Right cardiac atrium (tissue), 5 donors: Measurements from ENCODE around the gene IP6K1. TPM values are rescaled to one million over a fixed set of nuclear protein-coding genes. Genes with fewer than 3 reads are reported as not detected.

Source experiments
- ATAC-seq, 2 donors: fragments of 200-7000 bp; cut with Tn5 transposase; one replicate each; pipeline versions ENCODE4 v1.8.0 to v1.9.1; 2020; ENCODE audit warnings: moderate library complexity in 2 of 2, mild to moderate bottlenecking in 1 of 2
- DNase-seq, 3 donors: peaks; one replicate each; pipeline ENCODE4 v3.0.0-alpha.2; 2020
- H3K27ac ChIP-seq: one replicate; pipeline ENCODE4 v1.5.1; 2013; ENCODE audit warnings: mild to moderate bottlenecking, low read length, control low read depth, moderate library complexity
- H3K27me3 ChIP-seq: one replicate; pipeline ENCODE4 v1.6.1; 2013; ENCODE audit not compliant: control insufficient read depth, insufficient read depth
- H3K4me1 ChIP-seq: one replicate; pipeline ENCODE4 v1.6.1; 2013; ENCODE audit warnings: low read length; ENCODE audit not compliant: control insufficient read depth, insufficient read depth
- H3K4me3 ChIP-seq: one replicate; pipeline ENCODE4 v1.5.1; 2013; ENCODE audit warnings: low read length, control low read depth
- H3K9me3 ChIP-seq: one replicate; pipeline ENCODE4 v1.6.1; 2013; ENCODE audit warnings: low read length; ENCODE audit not compliant: control insufficient read depth
- whole genome bisulfite sequencing: extraction: QIAGEN DNeasy Blood & Tissue Kit; methylation state at CpG from one replicate; pipeline ENCODE4 v1.1.7; 2013; 5-methylcytosine and 5-hydroxymethylcytosine counted together
- intact Hi-C, 4 donors: fragments of 100-400 bp; cut with DNase I; formaldehyde crosslinking; loops; one replicate each; pipeline versions ENCODE4 v1.11.0 to v1.14.0; 2022 to 2023
- polyA plus RNA-seq: library from polyadenylated mRNA; stranded (reverse); fragments of 200-250 nt; gene quantifications from one replicate; pipeline ENCODE4 v1.2.3, GENCODE V29; 2013
- total RNA-seq, 4 donors: library from RNA; stranded (reverse); fragmentation: NEBNext Ultra II Directional; extraction: Animal tissue kit (Norgen Biotek cat#: 25700); gene quantifications; one replicate each; pipeline ENCODE4 v1.2.1, GENCODE V29; 2021
- donor health status: healthy with polysubstance abuse.
- donor health status: DM: no; HTN: yes; CAD: no.
- donor health status: DM: no; HTN: no; CAD: no.
- donor health status: DM: no; HTN: yes; CAD: no; lungs with severe emphysema.
- donor health status: DM: yes; HTN: yes; CAD: no.

The IP6K1 gene
- total and polyA plus RNA-seq, 5 donors = 14.6 to 24.0 (median 21.5) TPM

DNA sequence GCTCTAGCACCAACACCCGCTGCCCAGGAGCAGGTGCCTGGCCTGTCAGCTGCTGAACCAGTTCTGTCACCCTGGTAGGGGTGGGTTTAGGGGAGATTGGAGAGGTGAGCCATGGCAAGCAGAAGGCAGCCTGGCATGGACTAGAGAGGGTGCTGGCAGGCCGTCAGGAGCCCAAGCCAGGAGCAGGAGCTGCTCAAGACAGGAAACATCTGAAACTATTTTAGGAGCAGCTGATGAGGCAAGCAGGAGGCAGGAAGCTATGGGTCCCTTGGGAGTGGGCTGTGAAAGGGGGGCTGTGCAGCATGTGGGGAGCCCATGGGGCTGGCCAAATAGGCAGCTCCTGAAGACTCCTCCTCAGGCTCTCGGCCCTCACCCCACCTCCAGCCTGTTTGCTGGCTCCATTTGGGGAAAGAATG is 19.0 kb upstream of the IP6K1 start:
- peaks cover 33% of the 10 kb centered on the region for H3K4me1 ChIP-seq
- ATAC-seq (peak; percentile 68), DNase-seq (peak; percentile 87 to 94 (median 94))
- no peaks in the 10 kb centered on the region for H3K9me3 ChIP-seq
- H3K4me3 ChIP-seq = no peak overlapping the region
- 5% methylated on average over 3 of the region's 3 CpGs for WGBS
- intact Hi-C loops = loop anchor here in 2 of 4 donors (2.0 to 10.0 kb wide), 2 partner anchors 33 to 99 kb away; partner anchors contain the start of gene MST1R (in 1 of the 2)
- H3K27ac ChIP-seq = peak overlapping the region; percentile 31
- no peaks in the 10 kb centered on the region for H3K27me3 ChIP-seq

DNA sequence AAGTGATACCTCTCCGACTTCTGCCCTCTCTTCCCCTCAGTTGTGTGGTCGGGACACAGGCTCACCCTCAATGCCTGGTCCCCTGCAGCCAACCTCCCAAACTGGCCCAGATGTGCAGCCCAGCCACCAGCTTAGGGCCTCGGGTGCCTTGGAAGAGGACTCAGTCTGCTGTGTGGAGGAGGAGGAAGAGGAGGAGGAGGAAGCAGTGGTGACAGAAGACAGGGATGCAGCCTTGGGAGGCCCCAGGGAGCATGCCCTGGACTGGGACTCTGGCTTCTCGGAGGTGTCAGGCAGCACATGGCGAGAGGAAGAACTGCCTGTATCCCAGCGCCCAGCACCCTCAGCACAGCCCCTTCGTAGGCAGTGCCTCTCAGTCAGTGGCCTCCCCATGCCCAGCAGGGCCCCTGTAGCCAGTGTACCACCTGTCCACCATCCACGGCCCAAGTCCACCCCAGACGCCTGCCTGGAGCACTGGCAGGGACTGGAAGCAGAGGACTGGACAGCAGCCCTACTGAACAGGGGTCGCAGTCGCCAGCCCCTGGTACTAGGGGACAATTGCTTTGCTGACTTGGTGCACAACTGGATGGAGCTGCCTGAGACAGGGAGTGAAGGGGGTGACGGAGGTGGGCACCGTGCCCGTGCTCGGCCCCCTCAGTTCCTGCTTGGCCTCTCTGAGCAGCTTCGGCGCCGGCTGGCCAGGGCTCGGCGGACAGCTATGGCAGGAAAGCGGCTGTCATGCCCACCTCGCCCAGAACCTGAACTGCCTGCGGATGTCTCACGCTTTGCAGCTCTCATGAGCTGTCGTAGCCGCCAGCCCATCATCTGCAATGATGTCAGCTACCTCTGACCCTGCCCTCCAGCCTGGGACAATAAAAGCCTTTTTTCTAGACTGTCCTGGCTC is 18.0 kb upstream of the IP6K1 start:
- Histone ChIP-seq H3K27me3 (no peaks in the 10 kb centered on the region), H3K4me3 (peak overlapping the region; percentile 49), H3K4me1 (peaks cover 33% of the 10 kb centered on the region), H3K27ac (peak overlapping the region; percentile 31), H3K9me3 (no peaks in the 10 kb centered on the region)
- intact Hi-C loops = loop anchor here in 3 of 4 donors (2.0 to 10.0 kb wide), 5 partner anchors 33 to 100 kb away; partner anchors contain the start of gene MST1R (in 2 of the 3)
- 33% methylated on average over 26 of the region's 26 CpGs for WGBS
- ATAC-seq (no peak), DNase-seq (peak in 2 of 3 donors; percentile 75 to 81)

DNA sequence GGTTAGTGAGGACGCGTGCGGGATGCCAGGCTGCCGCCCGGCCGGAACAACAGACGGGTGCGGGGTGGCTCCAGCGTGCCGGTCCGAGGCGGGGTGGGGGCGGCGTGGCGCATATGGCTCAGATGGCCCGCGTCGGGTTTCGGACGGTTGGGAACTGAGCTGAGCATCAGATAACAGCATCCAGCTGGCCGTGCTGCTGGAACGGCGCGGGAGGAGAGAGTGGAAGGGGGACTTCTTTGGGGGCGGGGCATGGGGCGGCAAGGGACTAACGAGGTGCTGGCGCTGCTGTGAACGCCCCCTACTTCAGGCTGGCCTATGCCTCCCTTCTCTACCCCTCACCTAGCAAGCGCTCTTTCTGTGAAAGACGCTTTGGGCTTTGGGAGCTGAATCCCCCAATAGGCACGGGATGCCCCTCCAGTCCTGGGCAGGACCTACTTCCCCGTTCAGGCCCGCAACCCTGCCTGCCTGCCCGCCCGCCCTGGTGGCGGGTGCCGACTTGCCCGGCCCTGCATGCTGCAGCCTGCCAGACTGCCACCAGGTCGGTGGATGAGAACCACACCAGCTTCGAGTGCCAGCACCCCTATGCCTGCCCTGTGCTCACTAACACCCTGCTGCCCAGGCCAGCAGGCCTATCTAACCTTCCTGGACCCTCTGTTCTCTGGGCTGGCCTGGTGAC is 17.3 kb upstream of the IP6K1 start:
- peak in 2 of 3 donors; percentile 65 to 72 for DNase-seq
- WGBS = 3% methylated on average over 41 of the region's 41 CpGs
- Histone ChIP-seq H3K4me1 (peaks cover 33% of the 10 kb centered on the region), H3K4me3 (peak overlapping the region; percentile 49), H3K9me3 (no peaks in the 10 kb centered on the region), H3K27me3 (no peaks in the 10 kb centered on the region), H3K27ac (peak overlapping the region; percentile 79)
- intact Hi-C loops = loop anchor here in 3 of 4 donors (2.0 to 10.0 kb wide), 5 partner anchors 34 to 101 kb away; partner anchors contain the start of gene MST1R (in 2 of the 3)
- peak; percentile 1 to 2 for ATAC-seq

DNA sequence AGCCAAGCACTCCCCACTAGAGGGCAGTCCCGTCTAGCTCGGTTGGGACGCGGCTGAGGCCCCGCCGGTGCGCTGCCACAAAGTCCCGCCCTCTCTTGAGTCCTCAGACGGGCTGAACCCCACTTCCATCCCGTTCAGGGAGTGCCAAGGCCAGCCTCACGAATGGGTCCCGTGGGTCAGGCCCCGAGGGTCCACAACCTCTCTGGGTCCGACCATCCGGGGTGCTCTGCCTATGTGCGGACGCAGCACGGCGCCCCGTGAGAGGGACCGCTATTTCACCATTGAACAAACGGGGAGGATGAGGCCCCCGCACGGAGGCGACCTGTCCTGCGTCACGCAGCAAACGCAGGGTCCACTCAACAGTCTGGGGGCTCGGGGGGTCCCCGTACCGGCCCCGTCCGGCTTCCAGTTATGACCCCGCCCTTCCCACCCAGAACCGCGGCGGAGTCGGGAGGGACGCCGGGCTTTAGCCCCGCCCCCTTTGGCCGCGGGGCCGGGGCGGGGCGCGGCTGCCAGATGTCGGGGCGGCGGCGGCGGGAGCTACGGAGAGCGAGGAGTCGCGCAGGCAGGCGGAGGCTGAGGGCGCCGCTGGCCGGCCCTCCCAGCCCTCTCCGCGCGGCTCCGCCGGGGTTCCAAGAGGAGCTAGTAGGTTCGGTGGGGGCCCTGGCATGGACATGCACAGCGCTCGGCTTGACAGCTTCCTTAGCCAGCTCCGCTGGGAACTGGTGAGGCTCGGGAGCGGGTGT is 16.6 kb upstream of the IP6K1 start, which contains the start of gene INKA1:
INKA1 (plus strand) TSS at position 543 of the 746 bp plus-strand sequence; CDS start at position 675, 132 bp downstream.
- DNase-seq (peak; percentile 91 to 96 (median 95)), ATAC-seq (peak; percentile 82 to 84)
- peak within 1 kb of the TSS; percentile 79 for H3K27ac ChIP-seq
- H3K27me3 ChIP-seq = no peaks in the 10 kb centered on the region
- WGBS = under 1% methylated on average over 71 of the region's 71 CpGs
- peaks cover 33% of the 10 kb centered on the region for H3K4me1 ChIP-seq
- intact Hi-C loops = loop anchor here in 3 of 4 donors (1.0 to 10.0 kb wide), 5 partner anchors 34 to 102 kb away; partner anchors contain the start of gene MST1R (in 2 of the 3)
- H3K9me3 ChIP-seq = no peaks in the 10 kb centered on the region
- peak within 1 kb of the TSS; percentile 49 for H3K4me3 ChIP-seq

DNA sequence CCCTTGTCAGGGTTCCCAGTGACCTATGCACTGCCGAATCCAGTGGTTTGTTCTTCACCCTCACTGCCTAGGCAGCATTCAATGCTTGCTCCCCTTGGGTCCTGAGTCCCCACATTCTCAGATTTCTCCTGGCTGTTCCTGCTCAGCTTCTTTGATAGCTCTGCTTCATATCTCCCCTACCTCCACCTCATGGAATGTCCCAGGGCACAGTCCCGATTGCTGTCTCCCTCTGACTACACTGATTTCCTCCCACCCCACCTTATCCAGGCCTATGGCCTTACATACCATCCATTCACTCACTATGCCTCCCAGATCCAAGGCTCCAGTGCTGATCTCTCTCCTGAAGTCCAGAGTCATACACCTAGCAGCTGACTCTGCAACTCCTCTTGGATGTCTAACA is 14.8 kb upstream of the IP6K1 start:
- ATAC-seq = no peak
- no peak overlapping the region for H3K27ac ChIP-seq
- WGBS = 86% methylated on average over 2 of the region's 2 CpGs
- no peaks in the 10 kb centered on the region for H3K9me3 ChIP-seq
- H3K27me3 ChIP-seq = no peaks in the 10 kb centered on the region
- DNase-seq = no peak
- intact Hi-C loops = loop anchor here in 3 of 4 donors (2.0 to 10.0 kb wide), 5 partner anchors 36 to 106 kb away; partner anchors contain the start of gene MST1R (in 2 of the 3)
- H3K4me3 ChIP-seq = no peak overlapping the region
- peaks cover 25% of the 10 kb centered on the region for H3K4me1 ChIP-seq

DNA sequence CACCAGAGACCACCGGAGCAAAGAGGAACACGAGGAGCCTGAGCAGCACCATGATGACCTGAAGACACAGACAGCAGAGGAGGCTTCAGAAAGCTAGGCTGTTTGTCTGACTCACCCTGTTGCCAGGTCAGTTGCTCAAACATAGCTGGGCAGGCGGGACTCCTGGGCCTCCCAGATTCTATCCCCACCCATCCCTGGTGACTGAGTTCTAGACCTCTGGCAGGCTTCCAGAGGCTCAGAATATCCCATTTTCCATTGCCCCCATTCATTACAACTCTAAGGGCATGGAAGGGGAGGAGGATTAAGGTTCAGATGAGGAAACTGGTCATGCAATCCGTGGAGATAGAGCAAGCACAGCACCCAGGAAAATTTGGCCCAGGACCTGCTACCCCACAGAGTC is 13.4 kb upstream of the IP6K1 start, which contains the start of gene CDHR4:
CDHR4 (minus strand) TSS at position 113 of the 400 bp plus-strand sequence; CDS start at position 52, 61 bp downstream.
- intact Hi-C loops = loop anchor here in 3 of 4 donors (2.0 to 10.0 kb wide), 5 partner anchors 38 to 107 kb away; partner anchors contain the start of gene MST1R (in 2 of the 3)
- peak in 1 of 2 donors; percentile 11 for ATAC-seq
- Histone ChIP-seq H3K4me3 (no peak within 1 kb of the TSS), H3K27ac (peak within 1 kb of the TSS; percentile 39), H3K4me1 (peaks cover 12% of the 10 kb centered on the region), H3K9me3 (no peaks in the 10 kb centered on the region), H3K27me3 (no peaks in the 10 kb centered on the region)
- 62% methylated on average over 4 of the region's 4 CpGs for WGBS
- DNase-seq = peak in 2 of 3 donors; percentile 66 to 74

DNA sequence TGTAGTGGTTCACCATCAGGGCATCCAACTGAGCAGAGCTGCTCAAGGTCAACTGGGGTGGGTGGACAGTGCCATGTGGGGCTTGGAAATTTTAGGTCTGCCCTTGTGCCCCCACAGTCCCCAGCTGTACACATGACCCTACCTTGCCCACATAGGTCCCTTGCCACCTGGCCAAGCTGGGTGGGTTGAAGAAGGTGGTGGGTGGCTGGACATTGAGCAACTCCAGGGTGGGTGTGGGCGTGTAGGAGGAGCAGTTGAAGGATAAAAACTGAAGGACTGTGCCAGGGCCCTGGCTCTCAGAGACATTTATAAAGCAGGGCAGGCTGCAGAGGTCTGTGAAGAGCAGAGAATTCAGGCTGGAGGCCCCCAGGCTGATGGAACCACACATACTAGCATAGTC is 12.8 kb upstream of the IP6K1 start:
- intact Hi-C loops = no loop called here
- H3K9me3 ChIP-seq = no peaks in the 10 kb centered on the region
- no peak overlapping the region for H3K4me3 ChIP-seq
- WGBS = 88% methylated on average over 1 of the region's 1 CpG
- H3K27me3 ChIP-seq = no peaks in the 10 kb centered on the region
- peaks cover 5% of the 10 kb centered on the region for H3K4me1 ChIP-seq
- no peak for ATAC-seq
- DNase-seq = peak in 1 of 3 donors; percentile 41
- peak overlapping the region; percentile 39 for H3K27ac ChIP-seq

DNA sequence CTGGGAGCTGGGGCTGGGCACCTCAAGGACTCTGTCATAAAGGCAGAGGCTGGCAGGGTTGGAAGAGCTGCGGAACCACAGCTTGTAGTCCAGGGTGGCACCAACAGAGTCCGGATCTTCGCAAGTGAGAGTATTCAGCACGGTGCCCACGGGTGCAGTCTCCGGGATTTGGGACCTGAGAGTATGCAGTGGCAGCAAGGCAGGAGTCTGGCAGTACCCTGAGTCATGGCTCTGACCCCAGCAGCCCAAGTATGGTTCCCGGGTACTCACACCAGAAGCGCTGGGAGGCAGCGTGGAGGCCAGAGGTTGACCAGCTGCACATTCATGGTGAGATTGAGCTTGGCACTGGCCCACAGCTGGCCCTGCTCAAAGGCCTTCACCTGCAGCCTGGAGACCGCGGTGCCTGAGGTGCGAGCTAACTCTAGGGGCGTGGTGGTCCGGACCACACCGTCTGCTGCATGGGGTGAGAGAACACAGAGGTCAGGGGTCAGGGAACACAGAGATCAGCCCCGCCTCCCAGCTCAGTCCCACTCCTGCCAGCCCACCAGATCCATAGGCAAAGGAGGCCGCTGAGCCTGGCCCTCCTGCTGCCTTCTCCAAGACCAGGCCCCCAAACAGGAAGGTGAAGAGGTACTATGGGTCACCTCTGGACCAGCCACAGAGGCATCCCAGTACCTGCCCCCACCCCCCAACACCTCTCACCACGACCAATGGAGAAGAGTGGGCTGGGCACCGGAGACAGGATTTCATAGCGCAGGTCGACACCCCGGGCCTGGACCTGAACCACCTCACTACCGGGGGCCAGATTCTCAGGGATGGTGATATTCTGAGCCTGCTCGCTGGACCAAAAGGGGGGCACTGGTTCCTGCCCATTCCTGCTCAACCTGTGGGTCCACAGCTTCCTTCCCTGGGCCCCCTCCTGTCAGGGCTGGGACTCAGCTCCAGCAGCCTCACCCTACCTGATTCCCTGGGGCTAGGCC is 8.9 kb upstream of the IP6K1 start:
- WGBS = 85% methylated on average over 24 of the region's 24 CpGs
- Histone ChIP-seq H3K4me1 (no peaks in the 10 kb centered on the region), H3K9me3 (no peaks in the 10 kb centered on the region), H3K4me3 (no peak overlapping the region), H3K27ac (no peak overlapping the region), H3K27me3 (no peaks in the 10 kb centered on the region)
- no peak for DNase-seq
- ATAC-seq = no peak
- intact Hi-C loops = no loop called here

DNA sequence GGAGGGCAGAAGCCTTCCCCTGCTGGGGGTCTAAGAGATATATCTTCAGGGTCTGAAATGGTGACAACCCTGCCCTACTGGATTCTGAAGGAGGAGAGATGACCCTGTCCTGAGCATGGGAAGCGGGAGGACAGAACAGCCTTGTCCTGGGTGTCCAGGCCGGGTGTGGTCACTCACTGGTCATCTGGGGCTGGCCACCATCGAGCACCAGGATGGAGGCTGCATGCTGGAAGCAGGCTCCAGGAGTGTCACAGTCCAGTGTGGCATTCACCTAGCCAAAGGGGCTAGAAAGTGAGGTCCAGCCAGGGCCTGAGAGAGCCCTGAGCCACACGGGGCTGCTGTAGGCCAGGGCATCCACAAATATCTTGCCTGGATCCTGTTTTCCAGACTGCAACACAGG is 8.1 kb upstream of the IP6K1 start:
- WGBS = 83% methylated on average over 4 of the region's 4 CpGs
- DNase-seq = no peak
- ATAC-seq = no peak
- intact Hi-C loops = no loop called here
- H3K4me3 ChIP-seq = no peak overlapping the region
- no peaks in the 10 kb centered on the region for H3K4me1 ChIP-seq
- H3K27ac ChIP-seq = no peak overlapping the region
- H3K27me3 ChIP-seq = no peaks in the 10 kb centered on the region
- no peaks in the 10 kb centered on the region for H3K9me3 ChIP-seq
